HG03457 (cell line): Measurements from ENCODE around the gene RBM39.

ENCODE experiments used
- ATAC-seq: cut with Tn5 transposase; IDR thresholded peaks from one replicate; pipeline ENCODE4 v1.9.1; 2021; ENCODE audit warnings: moderate number of reproducible peaks; ENCODE audit not compliant: unreplicated experiment

RBM39 gene

DNA sequence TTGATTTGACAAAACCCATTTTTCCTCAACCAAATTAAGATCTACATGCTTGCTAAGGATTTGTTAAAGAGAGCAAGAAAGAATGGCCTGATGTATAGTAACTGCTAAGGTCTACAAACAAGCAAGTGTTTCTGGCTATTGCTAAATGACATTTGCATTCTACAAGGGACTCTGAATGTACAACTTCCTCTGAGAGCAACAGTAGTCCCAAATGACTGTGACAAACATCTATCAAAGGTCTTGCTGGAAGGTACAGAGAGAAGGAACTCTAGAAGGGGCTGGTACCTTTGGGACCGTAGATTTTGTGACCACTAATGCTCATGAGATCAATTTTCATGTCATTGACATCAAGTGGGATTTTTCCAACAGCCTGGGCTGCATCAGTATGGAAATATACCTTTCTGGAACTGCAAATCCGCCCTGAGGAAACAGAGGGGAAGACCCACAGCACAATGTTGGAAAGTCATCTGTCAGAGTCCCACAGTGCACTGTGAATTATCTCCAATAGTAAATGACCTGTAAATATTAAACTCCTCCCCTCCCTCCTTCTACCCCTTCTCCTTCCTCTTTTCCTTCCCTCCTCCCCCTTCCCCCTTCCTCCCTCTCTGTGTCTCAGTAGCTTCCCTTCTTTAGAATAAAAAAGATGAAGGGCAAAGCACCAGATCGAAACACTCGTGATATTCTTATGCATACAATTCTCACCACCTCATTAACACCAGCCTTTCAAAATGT lies 61.4 kb downstream of the RBM39 start:
- no peak for ATAC-seq

GRCh38 chr20:35674921-35675320 lies 67.1 kb downstream of the RBM39 start:
- no peak for ATAC-seq

DNA sequence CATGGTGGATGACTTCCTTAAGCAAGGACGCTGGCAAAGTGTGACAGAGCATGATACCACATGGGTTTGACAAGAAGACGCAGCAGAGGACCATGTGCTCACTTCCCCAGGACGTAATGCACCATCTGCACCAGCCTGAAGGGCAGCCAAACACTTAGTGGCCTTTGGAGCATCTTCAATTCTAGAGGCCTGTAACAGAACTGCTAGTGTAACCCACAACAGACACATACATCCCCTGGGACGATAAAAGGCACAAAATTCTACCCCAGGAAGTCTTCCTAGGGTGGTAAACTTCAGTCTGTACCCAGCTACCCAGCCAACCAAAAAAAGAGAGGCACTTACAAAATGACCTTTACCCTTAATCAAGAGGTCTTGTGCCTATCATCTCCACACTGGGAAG lies 68.2 kb downstream of the RBM39 start:
- ATAC-seq: no peak

DNA sequence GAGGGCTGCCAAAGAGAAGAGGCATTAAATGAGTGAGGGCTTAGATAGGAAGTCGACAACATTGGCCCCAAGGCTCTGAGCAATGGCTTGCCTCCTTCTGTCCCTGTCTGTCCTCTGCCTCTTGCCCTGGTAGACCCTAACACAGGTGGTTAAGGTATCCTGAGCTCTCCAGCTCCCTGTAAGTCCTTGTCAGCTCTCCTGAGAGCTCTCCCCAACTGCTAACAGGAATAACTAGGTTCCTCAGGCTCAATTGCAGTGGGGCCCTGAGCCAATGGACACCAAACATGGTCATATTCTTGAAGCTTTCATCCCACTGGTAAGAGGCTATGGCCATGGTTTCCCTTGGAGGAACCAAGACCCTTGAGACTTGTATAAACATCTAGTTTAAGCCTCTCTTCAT lies 72.4 kb downstream of the RBM39 start:
- no peak for ATAC-seq

DNA sequence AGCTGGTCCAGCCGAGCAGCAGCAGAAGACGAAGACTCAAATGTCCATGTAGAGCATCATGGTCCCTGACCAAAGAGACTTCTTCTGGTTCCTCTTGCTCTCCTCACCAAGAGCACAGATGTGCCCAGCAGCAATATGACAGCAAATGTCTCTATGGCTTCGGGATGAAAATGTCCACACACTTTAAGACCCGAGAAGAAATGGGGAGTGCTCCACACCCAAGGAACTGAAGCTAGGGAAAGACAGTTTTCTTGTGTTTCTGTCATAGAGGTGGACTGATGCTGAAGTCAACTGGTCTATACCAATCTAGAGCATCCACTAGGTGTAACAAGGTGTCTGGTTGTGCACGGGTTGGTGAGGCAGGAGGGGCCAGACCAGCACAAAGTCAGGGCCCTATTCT lies 72.8 kb downstream of the RBM39 start:
- no peak for ATAC-seq

DNA sequence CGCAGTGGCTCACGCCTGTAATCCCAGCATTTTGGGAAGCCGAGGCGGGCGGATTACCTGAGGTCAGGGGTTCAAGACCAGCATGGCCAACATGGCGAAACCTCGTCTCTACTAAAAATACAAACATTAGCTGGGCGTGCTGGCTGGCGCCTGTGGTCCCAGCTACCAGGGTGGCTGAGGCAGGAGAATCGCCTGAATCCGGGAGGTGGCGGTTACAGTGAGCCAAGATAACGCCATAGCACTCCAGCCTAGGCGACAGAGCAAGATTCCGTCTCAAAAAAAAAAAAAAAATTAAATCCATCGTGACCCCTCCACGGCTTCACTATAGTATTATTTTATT lies 76.1 kb downstream of the RBM39 start:
- ATAC-seq: no peak

GRCh38 chr20:35664466-35665206 lies 77.4 kb downstream of the RBM39 start, which contains the start of the genes CPNE1 and RBM12:
CPNE1 (minus strand) TSS chr20:35664900; CDS start chr20:35632923, 31,977 bp downstream.
RBM12 (minus strand) TSS chr20:35664900; CDS start chr20:35655322, 9,578 bp downstream.
- peak; percentile 46 for ATAC-seq

GRCh38 chr20:35663516-35664465 lies 78.3 kb downstream of the RBM39 start:
- peak; percentile 21 for ATAC-seq

- ATAC-seq: no peak
Measured at GRCh38 chr20:35662551-35662950, 79.5 kb downstream of the RBM39 start.

GRCh38 chr20:35661908-35662307 lies 80.2 kb downstream of the RBM39 start:
- no peak for ATAC-seq

DNA sequence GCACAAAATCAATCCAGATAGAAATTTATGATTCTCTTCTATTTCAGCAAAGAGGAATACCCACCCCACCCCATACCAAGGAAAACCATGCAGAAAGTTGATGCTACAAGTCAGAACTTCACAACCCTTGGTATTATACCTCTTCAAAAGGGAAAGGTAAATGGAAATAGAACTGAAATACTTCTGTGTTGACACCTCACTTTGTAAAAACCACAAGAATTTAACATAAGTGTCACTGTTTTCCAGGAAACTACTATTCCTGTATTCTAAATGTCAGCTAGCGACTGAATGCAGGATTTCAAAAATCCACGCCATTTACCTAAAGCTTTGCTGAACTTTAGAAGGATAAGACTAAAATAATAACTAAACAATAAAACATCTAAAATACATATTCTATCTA lies 81.0 kb downstream of the RBM39 start:
- no peak for ATAC-seq

- ATAC-seq: no peak
Measured at GRCh38 chr20:35660122-35660937, 81.7 kb downstream of the RBM39 start.

GRCh38 chr20:35657271-35657670 lies 84.8 kb downstream of the RBM39 start:
- no peak for ATAC-seq

- ATAC-seq: no peak
Measured at GRCh38 chr20:35654415-35654814, 87.6 kb downstream of the RBM39 start.

DNA sequence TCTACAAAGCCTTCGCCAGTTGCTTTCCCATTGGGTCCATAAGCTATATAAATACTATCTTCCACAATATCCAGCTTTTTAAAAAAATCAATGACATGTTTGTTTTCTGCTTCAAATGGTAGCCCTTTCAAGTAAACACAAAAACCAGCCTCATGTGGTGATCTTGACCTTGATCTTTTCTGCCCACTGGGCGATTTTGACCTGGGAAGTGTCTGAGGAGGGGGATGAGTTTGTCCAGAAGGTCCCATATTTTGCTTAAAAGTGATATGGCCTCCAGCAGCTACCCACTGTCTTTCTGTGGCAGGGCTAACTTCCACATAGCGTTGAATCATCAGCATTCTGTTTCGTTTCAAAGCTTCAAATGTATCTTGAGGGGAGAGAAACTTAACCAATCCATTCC lies 88.2 kb downstream of the RBM39 start:
- no peak for ATAC-seq
